Brain microvascular endothelial cell (primary cell): ENCODE data around the gene FNBP1.

Source experiments
- DNase-seq: peaks from one replicate; pipeline ENCODE4 v3.0.0-alpha.2; 2020
- H3K27ac ChIP-seq: fragments of 250-450 bp; sonication (Bioruptor Pico); 2 replicates; pipeline ENCODE4 v1.5.1; 2020; ENCODE audit warnings: mild to moderate bottlenecking, moderate library complexity
- H3K27me3 ChIP-seq: fragments of 250-450 bp; sonication (Bioruptor Pico); replicated peaks from 2 replicates; pipeline ENCODE4 v1.5.1; 2020; ENCODE audit warnings: mild to moderate bottlenecking
- H3K36me3 ChIP-seq: fragments of 250-450 bp; sonication (Bioruptor Pico); replicated peaks from 2 replicates; pipeline ENCODE4 v1.5.1; 2020; ENCODE audit warnings: mild to moderate bottlenecking
- H3K4me3 ChIP-seq: 2 replicates; pipeline ENCODE4 v1.5.1; 2011; ENCODE audit warnings: low read depth, mild to moderate bottlenecking, control low read depth, low read length, moderate library complexity
- in situ Hi-C: cut with HindIII; loops from 2 replicates; pipeline ENCODE4 v1.10.0; 2017; ENCODE audit warnings: low sequenced_read_pairs, low pct_ligation_motif_present
- TF ChIP-seq, protein P1 (sequence below): IDR thresholded peaks from 2 replicates; pipeline ENCODE4 v1.5.1; 2011; ENCODE audit warnings: low read depth, mild to moderate bottlenecking, moderate library complexity, low read length, control low read depth, inconsistent platforms; ENCODE audit errors: missing control alignments

FNBP1 gene

GRCh38 chr9:129884220-129885017 lies 158.6 kb downstream of the FNBP1 start:
- TF ChIP-seq, protein P1, sequence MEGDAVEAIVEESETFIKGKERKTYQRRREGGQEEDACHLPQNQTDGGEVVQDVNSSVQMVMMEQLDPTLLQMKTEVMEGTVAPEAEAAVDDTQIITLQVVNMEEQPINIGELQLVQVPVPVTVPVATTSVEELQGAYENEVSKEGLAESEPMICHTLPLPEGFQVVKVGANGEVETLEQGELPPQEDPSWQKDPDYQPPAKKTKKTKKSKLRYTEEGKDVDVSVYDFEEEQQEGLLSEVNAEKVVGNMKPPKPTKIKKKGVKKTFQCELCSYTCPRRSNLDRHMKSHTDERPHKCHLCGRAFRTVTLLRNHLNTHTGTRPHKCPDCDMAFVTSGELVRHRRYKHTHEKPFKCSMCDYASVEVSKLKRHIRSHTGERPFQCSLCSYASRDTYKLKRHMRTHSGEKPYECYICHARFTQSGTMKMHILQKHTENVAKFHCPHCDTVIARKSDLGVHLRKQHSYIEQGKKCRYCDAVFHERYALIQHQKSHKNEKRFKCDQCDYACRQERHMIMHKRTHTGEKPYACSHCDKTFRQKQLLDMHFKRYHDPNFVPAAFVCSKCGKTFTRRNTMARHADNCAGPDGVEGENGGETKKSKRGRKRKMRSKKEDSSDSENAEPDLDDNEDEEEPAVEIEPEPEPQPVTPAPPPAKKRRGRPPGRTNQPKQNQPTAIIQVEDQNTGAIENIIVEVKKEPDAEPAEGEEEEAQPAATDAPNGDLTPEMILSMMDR = no peak
- Histone ChIP-seq H3K36me3 (peaks cover 11% of the 10 kb centered on the region), H3K27me3 (no peaks in the 10 kb centered on the region), H3K4me3 (peak overlapping the region; percentile 30), H3K27ac (no peak overlapping the region)
- peak; percentile 52 for DNase-seq
- in situ Hi-C loops = no loop called here

DNA sequence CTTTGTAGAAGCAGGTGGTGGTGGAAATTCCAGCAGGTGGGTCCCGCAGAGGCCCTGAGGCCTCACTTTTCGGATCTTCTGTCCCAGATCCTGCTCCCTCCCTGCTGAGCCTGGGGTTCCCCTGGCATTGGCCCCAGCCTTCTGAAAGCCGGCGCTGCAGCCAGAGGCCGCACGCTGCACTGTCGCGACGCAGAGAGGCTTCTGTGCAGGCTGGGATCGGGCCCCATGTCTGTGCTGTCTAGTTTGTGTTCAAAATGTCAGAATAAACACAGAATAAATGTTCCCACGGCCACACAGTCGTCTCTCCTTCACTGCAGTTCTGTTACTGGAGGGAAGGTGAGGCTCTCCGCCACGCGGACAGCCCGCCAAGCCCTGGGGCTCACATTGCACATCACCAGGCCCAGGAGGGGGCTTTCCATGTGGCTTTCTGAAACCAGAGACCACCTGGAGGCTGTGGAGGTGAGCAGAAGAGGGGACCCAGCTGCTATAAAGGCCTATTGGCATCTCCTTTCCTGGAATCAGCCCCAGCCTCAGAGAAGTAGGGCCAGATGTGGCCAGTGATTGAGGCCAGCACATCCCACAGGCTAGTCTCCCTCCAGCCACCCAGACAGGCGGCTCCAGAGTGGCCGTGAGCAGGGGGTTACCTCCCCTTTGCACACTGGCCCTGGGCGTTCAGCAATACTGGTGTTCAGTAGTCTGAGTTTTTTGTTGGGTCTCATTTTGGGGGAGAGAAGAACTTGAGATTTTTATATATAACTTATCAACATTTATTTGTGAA lies 161.3 kb downstream of the FNBP1 start:
- in situ Hi-C loops = no loop called here
- peaks cover 11% of the 10 kb centered on the region for H3K36me3 ChIP-seq
- TF ChIP-seq, protein P1 = no peak
- no peak overlapping the region for H3K27ac ChIP-seq
- H3K27me3 ChIP-seq = no peaks in the 10 kb centered on the region
- DNase-seq = no peak
- H3K4me3 ChIP-seq = no peak overlapping the region

- TF ChIP-seq, protein P1 = no peak
- H3K36me3 ChIP-seq = peaks cover 11% of the 10 kb centered on the region
- DNase-seq = peak; percentile 83
- in situ Hi-C loops = no loop called here
- H3K27me3 ChIP-seq = no peaks in the 10 kb centered on the region
- no peak overlapping the region for H3K4me3 ChIP-seq
- H3K27ac ChIP-seq = no peak overlapping the region
Observed at GRCh38 chr9:129880654-129881546, 162.1 kb downstream of the FNBP1 start.

DNA sequence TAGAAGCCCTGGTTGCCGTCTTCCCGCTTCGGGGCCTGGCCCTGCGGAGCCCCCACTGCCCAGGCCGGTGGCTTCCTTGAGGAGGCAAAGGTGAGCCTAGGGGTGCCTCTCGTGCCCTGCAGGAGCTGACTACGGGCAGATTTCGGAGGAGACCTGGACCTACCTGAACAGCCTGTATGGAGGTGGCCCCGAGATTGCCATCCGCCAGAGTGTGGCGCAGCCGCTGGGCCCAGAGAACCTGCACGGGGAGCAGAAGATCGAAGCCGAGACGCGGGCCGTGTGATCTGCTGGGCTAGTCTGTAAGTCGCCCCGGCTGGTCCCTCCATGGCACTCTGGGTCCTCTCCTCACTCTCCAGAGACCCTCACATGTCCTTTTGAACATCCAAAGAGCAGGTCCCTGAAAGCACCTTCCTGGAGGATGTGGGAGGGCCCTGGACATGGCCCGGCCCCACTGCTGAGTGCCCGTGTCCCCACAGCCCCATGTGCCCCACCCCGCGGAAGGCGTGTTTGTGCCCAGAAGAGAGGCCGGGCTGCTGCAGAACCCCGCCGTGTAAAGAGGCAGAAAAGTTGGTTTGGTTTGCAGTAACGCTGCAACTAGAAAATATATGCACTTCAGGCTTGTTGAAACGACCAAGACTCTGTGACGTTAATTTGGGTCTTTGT lies 162.9 kb downstream of the FNBP1 start:
- no peaks in the 10 kb centered on the region for H3K27me3 ChIP-seq
- H3K4me3 ChIP-seq = no peak overlapping the region
- H3K36me3 ChIP-seq = peaks cover 16% of the 10 kb centered on the region
- no peak for DNase-seq
- in situ Hi-C loops = no loop called here
- TF ChIP-seq, protein P1 = no peak
- H3K27ac ChIP-seq = no peak overlapping the region

- TF ChIP-seq, protein P1 = no peak
- no peak overlapping the region for H3K27ac ChIP-seq
- in situ Hi-C loops = no loop called here
- no peak overlapping the region for H3K4me3 ChIP-seq
- H3K36me3 ChIP-seq = peaks cover 23% of the 10 kb centered on the region
- no peaks in the 10 kb centered on the region for H3K27me3 ChIP-seq
- DNase-seq = no peak
Observed at GRCh38 chr9:129879103-129879699, 163.8 kb downstream of the FNBP1 start.
